NCI-H526 (cell line): ENCODE measurements around the gene PTPRN2.

Experiments used
- DNase-seq, 2 experiments: peaks; one replicate each; lab custom pipeline; 2025; lab: John Stamatoyannopoulos, UW

The PTPRN2 gene

GRCh38 chr7:157650131-157650631 is 937.4 kb downstream of the PTPRN2 start:
- DNase-seq: no peak

- no peak for DNase-seq
Observed at GRCh38 chr7:157646551-157646950, 941.1 kb downstream of the PTPRN2 start.

- no peak for DNase-seq
Observed at GRCh38 chr7:157645539-157645938, 942.1 kb downstream of the PTPRN2 start.

DNA sequence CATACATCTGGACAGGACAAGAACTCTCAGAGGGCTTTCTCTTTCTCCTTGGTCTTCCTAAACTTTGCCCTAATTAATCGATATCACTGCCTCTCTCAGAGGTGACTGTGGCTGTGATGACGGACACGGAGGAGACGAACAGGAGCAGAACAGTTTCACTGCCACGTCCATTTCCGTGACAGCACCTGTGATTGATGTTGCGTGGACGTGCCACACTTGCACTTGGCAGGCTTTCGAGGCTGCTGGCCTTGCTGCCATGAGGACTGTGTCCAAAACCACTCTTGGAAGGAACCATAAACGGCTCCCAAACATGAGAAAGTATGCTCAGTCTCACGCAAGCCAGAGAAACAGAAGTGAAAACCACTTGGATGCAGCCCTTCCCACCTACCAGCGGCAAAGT is 942.7 kb downstream of the PTPRN2 start:
- no peak for DNase-seq

DNA sequence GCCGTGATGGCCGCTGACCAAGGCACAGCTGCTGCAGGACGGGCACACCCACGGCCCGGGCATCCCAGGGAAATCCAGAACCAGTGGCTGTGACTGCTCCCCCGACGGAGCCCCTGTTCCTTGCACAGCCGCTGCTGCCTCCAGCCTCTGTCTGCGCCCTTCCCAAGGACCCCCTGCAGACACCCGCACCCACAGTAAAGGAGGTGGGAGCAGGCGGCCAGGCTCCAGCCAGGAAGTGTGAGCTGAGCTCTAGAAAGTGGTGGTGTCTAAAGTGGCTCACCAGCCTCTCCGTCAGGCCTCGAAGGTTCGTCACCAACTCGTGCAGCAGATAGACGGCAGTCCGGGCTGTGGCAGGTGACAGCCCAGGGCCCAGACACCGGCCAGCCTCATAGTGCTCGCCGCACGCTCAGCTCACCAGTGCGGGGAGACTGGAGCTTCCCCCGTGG is 944.1 kb downstream of the PTPRN2 start:
- no peak for DNase-seq

GRCh38 chr7:157641866-157642265 is 945.8 kb downstream of the PTPRN2 start:
- DNase-seq: no peak

DNA sequence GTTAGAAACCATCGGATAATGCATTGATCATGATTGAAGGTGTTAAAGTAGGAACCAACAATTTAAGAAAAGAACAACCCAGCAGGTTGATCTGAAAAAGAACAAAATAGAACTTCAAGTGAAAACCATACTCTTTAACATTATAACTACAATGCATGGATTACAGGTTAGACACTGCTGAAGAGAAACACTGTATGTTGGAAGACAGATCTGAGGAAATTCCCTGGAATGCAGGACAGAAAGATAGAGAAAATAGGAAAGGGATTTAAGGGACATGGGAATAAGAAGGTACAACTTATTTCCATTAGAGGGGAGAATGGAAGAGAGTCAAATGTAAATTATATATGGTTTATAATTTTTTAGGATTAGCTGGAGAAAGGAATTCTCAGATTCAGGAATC is 947.5 kb downstream of the PTPRN2 start:
- DNase-seq: no peak

DNA sequence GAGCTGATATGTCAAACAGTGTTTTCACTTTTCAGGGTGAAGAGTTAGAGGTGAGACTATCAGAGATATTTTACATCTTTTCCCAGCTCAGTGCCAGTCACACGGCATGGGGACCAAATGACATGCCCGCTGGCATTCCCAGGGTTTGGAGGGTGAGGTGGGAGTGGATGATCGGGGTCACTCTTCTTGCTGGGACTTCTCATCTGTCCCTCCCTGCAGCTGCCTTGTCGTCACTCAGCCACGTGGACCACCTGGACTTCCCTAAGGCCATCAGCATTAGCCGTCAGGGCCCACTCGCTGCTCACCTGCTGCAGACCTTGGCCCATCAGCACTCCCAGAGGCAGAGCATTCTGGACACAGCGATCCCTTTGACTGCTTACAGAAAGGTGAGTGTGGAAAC is 949.1 kb downstream of the PTPRN2 start:
- no peak for DNase-seq

- DNase-seq: no peak
Observed at GRCh38 chr7:157637216-157637949, 950.2 kb downstream of the PTPRN2 start.

- no peak for DNase-seq
Observed at GRCh38 chr7:157635669-157636068, 952.0 kb downstream of the PTPRN2 start.

DNA sequence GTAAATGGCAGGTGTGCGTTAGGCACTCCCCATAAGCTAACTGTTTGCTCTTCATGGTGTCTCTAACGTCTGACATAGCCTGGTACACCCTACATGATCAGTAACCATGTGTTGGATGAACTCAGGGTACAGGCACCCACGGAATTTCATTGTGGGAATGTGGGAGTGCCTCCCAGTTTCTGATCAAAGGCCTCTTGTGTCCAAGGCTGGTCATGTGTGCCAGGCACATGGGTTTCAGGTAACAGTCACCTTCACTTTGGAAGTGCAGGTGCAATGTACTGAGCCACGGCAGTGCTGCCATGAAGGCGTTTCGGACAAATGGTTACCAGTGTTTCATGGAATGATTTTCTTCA is 952.5 kb downstream of the PTPRN2 start:
- no peak for DNase-seq

GRCh38 chr7:157634401-157635147 is 953.0 kb downstream of the PTPRN2 start:
- no peak for DNase-seq

DNA sequence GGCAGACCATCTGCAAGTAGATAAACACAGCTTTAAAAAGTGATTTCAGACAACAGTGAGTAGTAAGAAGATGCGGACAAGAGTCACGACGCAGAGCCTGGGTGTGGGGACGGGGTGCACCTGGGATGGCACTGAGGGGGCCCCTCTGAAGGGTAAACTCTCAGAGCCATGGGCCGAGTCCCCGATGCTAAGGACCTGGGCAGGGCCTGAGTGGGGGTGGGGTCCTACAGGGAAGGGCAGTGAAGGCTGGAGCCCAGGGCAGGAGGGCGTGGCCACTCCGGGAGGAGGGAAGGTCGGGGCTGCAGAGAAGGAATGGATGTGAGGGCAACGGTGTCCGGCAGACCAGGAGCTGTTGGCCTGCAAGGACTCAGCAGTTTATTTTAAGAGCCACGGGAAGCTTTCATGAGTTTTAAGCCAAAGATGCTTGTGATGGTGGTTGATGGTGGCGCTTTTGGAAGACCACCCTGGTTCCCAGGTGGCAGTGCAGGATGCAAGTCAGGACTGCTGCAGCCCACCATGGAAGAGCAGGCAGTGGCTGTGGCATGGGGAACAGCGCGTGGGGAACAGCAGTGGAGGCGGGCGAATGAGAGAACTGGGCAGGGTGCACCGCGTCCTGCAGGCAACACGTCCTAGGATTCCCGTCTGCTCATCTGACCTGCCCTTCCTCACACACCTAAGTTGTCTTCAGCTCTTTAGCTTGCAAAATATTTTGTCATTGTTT is 954.0 kb downstream of the PTPRN2 start:
- no peak for DNase-seq

- DNase-seq: no peak
Observed at GRCh38 chr7:157630301-157630853, 957.2 kb downstream of the PTPRN2 start.

- DNase-seq: no peak
Observed at GRCh38 chr7:157628456-157628855, 959.2 kb downstream of the PTPRN2 start.

DNA sequence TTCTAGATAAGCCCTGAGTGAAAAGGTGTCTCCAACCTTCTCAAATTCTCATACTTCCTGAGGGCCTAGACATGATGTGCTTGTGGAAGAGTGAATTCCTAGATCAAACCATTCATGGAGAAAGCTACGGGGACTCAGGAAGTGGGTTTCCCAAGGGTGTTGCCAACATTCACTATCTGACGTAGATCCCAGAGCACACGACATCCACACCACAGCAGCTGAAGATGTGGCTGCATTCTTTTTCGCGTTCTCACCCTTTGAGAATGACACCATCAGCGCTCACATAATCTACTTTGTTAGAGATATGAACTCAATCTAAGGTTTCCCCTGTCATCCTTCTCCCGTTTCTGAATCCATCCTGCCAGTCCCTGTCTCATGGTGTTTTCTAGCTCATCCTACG is 960.0 kb downstream of the PTPRN2 start:
- no peak for DNase-seq

DNA sequence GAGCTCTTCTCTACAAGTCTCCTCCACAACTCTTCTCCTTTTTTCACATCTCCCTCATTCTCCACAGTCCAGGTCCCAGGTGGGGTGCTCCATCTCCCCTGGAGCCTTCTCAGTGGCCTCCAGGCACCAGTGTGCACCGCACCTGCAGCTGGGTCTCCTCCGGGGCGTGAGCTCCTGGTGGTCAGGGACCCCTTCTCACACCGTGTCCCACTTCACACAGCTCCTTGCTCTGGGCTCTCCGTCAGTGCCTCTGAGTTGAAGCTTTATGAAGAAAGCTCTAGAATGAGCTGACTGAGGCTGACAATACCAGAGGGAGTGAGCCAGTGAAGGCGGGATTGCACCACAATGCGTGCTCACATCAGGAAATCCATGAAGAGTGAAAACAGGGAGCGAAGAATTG is 960.6 kb downstream of the PTPRN2 start:
- DNase-seq: no peak

DNA sequence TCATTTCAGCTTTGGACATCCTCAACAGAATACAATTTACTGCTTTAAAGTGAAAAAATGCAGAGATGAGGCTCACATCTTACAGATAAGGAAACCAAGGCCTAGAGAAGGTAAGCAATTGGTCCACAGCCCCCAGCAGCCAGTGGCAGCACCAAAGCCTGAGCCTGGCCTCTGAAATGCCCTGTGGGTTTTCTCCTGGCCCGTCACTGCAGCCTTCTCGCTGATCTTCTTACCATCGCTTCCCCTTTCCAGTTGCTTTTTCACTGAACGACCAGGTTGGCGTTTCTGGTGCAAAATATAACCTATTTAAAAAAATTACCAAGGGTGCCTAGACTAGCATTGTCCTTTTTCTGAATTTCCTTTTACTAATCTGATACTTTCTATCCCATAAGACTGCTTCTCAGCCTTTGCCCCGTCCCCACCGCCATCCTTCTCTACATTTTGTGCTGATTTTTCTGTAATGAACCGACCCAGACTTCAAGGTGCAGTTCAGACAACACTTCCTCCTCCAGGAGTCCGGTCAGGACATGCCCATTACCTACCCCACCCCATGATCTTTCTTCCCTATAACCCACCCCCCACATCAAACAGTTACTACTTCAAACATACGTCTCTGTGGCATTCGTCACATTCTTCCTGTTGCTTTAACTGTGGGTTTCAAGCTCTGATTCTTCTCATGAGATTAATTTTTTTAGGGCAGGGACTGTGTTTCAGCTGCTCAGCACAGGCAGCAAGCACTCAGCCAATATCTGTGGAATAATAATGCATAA is 961.5 kb downstream of the PTPRN2 start:
- no peak for DNase-seq

DNA sequence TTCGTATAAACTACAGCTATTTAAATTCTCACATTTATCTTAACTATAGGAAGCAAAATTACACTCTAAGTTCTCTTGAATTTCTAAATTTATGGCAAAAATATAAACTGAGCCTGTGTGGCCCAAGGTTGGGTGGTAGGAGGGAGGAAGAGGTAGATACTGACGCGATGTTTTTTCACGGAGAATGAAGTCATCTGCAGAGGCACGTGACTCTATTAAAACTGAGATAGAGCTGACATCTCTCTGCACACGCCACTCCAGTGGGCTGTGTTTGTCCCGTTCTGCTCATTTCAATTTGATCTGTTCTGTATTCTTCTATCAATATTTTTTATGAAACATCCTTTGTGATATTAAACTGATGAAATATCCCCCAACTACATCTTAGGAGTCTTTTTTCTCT is 964.1 kb downstream of the PTPRN2 start:
- no peak for DNase-seq

DNA sequence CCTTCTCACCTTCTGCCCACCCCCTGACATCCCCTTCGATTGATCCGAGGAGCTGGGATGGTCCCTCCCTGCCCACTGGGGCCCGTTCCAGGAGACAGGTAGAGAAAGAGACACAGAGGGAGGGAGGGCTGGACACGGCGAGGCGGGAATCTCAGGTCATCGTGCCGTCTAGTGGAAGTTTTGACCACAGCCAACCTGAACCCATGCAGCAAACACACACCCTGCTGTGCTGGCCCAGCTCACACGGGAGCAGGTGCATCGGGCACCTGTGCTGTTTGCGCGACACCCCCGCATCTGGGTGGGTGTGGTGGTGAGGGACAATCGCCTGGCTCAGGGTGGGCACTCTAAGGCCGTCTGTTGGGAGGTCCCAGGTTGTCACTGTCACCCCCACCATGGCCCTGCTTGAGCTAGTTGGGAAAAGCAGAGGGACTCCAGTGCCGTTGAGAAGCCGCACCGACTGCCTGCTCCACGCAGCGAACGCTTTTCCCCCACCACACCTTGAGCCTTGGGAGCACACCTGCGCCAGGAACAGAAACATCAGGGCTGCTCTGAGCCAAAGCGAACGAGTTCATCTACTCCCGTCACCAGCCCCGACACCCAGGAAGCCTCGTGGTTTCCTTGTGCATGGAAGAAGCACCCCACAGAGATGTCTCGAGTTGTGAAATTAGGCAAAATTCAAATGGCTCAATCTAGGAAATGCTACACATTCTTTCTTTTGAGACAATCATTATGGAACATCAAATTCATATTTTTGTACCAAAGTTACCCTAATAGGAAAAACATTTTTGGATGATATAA is 965.0 kb downstream of the PTPRN2 start:
- no peak for DNase-seq

DNA sequence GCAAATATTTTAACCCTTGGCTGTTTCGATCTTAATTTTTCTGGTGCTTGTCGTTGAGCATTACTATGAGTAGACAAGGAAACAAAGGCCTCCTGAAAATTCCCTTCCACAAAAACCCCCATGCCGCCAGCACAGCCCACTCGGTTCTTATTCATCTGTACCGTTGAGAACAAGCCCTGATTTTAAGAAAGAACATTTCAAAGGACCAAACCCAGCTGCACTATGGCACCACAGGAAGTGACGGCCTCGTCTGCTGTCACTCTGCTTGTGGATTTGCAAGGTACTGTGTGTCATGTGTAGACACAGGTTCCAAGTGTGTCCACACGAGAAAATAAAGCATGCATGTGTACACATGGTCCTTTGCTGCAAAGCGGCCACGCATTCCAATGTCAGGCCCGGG is 965.6 kb downstream of the PTPRN2 start:
- DNase-seq: no peak
